Measurements from ENCODE around the gene HCFC1. TPM values are rescaled to one million over a fixed set of nuclear protein-coding genes. Genes with fewer than 3 reads are reported as not detected.

The HCFC1 gene
- total RNA-seq, 2 donors from 2014 or later = 36.6 to 80.5 TPM

DNA sequence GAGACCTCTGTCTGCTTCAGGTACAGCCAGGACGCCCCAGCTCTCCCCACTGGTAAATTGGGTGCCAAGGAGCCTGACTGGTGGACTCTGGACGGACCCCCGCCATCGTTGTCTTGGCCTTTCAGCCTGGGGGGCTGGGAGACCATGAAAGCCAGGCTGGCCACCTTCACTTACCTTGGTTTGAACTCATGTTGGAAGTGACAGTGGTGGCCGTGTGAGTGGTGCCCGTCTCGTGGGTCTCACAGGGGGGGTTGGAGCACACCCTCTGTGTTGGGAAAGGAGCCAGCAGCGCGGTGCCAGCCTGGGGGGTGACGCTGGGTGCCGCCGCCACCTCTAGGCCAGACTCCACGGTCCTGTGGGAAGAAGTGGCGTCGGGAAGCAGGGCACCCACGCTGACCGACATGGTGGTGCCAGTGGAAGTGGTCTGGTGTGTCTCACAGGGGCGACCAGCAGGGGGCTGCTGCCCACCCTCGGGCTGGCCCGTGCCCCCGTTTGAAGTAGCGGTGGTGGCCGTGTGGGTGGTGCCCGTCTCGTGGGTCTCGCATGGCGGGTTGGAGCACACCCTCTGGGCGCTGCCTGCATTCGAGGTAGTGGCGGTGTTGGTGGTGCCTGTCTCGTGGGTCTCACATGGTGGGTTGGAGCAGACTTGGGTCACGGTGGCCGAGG lies 17.6 kb downstream of the HCFC1 start:
- Histone ChIP-seq H3K4me1 (no peaks in the 10 kb centered on the region), H3K36me3 (peaks cover 13% of the 10 kb centered on the region), H3K27me3 (no peaks in the 10 kb centered on the region), H3K9ac (ENCODE audit: low read depth in 2 of 2, low read length in 2 of 2) (no peak overlapping the region), H3K27ac (no peak overlapping the region), H3K4me3 (no peak overlapping the region), H3K9me3 (no peaks in the 10 kb centered on the region)
- intact Hi-C loops (cut with DNase I) = loop anchor here (5.0 to 10.0 kb wide), 2 partner anchors 192 to 409 kb away; partner anchors contain the start of gene PLXNB3
- no peak for DNase-seq
- TF ChIP-seq, protein P1, sequence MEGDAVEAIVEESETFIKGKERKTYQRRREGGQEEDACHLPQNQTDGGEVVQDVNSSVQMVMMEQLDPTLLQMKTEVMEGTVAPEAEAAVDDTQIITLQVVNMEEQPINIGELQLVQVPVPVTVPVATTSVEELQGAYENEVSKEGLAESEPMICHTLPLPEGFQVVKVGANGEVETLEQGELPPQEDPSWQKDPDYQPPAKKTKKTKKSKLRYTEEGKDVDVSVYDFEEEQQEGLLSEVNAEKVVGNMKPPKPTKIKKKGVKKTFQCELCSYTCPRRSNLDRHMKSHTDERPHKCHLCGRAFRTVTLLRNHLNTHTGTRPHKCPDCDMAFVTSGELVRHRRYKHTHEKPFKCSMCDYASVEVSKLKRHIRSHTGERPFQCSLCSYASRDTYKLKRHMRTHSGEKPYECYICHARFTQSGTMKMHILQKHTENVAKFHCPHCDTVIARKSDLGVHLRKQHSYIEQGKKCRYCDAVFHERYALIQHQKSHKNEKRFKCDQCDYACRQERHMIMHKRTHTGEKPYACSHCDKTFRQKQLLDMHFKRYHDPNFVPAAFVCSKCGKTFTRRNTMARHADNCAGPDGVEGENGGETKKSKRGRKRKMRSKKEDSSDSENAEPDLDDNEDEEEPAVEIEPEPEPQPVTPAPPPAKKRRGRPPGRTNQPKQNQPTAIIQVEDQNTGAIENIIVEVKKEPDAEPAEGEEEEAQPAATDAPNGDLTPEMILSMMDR (IDR thresholded peaks at IDR 0.05) = no peak

DNA sequence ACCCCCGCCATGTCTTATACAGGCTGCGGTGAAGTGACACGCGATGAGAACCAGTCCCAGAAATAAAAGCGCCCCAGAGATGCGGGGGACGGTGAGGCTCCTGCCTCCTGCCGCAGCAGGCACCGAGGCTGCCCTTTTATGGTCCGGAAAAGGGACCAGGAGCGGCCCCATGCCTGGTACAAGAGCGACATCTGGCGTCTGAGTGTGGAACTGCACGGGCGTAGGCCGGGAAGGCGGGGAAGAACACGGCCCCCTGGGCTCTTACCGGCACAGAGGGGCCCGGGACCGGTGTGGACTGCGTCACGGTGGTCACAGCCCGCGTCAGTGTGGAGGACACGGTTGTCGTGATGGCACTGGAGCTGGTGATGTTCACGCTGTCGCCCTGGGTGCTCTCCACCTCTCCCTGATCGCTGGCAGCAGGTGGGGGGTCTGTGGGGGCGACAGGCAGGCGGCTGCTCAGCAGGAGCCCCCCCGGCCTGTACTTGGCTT lies 18.2 kb downstream of the HCFC1 start:
- no peaks in the 10 kb centered on the region for H3K27me3 ChIP-seq
- H3K36me3 ChIP-seq = peaks cover 8% of the 10 kb centered on the region
- intact Hi-C loops (cut with DNase I) = loop anchor here (5.0 to 10.0 kb wide), 2 partner anchors 191 to 409 kb away; partner anchors contain the start of gene PLXNB3
- H3K4me1 ChIP-seq = no peaks in the 10 kb centered on the region
- no peaks in the 10 kb centered on the region for H3K9me3 ChIP-seq
- TF ChIP-seq, protein P1 (IDR thresholded peaks at IDR 0.05) = peak; percentile 100
- no peak overlapping the region for H3K27ac ChIP-seq
- H3K9ac ChIP-seq (ENCODE audit: low read depth in 2 of 2, low read length in 2 of 2) = no peak overlapping the region
- no peak overlapping the region for H3K4me3 ChIP-seq
- DNase-seq = peak; percentile 70

DNA sequence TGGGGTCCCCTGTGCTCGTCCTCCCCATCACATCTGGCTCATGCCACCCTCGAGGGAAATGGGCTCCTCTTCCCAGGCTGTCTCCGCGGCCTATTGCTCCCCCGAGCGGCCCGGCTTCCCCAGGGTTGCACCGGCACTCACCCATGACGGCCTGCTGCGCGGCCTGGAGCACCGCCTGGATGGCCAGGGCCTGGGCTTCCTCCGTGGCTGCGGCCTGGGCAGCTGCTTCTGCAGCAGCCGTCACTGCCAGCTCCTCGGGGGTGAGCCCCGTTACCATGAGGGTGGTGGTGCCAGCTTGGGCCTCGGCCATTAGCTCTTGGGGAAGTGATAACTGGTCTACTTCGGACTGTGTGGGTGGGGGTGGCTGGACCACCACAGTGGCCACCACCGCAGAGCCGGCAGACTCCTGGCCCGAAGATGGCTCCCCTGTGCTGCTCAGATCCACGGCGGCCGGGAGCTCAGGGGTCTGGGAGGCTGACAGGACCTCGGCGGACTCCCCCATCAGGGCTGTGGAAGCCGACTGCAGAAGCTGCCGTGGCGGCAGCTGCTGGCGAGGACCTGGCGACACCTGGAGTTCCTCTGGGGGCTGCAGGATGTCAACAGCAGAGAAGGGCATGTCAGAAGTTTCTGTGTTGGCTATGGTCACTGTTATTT lies 19.1 kb downstream of the HCFC1 start:
- peaks cover 1% of the 10 kb centered on the region for H3K36me3 ChIP-seq
- no peak for DNase-seq

DNA sequence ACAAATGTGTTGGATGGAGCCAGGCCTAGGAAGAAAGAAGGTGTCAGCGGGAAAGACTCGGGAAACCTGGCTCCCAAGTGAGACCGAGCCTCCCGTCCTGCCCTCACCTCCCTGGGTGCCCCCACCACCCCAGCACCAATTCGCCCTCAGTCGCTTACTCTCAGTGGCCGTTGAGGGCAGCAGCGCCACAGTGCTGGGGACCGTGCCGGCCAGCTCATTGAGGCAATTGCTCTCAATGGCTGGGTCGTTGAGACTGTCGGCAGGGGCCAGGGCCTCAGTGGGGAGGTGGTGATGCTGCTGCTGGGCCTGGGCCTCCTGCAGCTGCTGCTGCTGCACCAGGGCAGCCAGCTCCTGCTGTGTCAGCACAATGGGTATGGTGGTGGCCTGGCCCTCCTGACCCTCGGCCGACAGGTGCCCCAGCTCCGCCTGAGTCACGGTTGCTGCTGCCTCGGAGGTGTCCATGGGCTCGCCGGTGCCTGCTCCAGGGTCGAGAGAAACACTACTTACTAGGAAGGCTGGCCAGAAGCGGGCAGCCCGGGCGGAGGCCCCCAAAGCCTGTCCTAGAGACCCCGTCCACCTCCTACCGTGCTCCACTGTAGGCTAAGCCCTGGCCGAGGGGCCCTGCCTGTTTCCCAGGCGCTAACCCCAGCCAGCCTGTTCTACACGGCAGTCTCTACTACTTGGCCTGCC lies 19.8 kb downstream of the HCFC1 start:
- H3K36me3 ChIP-seq = no peaks in the 10 kb centered on the region
- intact Hi-C loops (cut with DNase I) = loop anchor here (5.0 to 10.0 kb wide), 2 partner anchors 190 to 407 kb away; partner anchors contain the start of gene PLXNB3

More for the DNA sequence above, 19.1 kb downstream of the HCFC1 start:
- intact Hi-C loops (cut with DNase I) = loop anchor here (5.0 to 10.0 kb wide), 2 partner anchors 190 to 408 kb away; partner anchors contain the start of gene PLXNB3
- no peak overlapping the region for H3K4me3 ChIP-seq
- TF ChIP-seq, protein P1 (IDR thresholded peaks at IDR 0.05) = no peak
- H3K9ac ChIP-seq (ENCODE audit: low read depth in 2 of 2, low read length in 2 of 2) = no peak overlapping the region
- H3K27me3 ChIP-seq = no peaks in the 10 kb centered on the region
- H3K9me3 ChIP-seq = no peaks in the 10 kb centered on the region
- H3K4me1 ChIP-seq = no peaks in the 10 kb centered on the region
- H3K27ac ChIP-seq = no peak overlapping the region

More for the DNA sequence above, 19.8 kb downstream of the HCFC1 start:
- no peak for DNase-seq
- TF ChIP-seq, protein P1 (IDR thresholded peaks at IDR 0.05) = no peak
- Histone ChIP-seq H3K9ac (ENCODE audit: low read depth in 2 of 2, low read length in 2 of 2) (no peak overlapping the region), H3K4me1 (no peaks in the 10 kb centered on the region), H3K27me3 (no peaks in the 10 kb centered on the region), H3K27ac (no peak overlapping the region), H3K9me3 (no peaks in the 10 kb centered on the region), H3K4me3 (no peak overlapping the region)
